ENCODE results near the gene SYCP2. TPM values are rescaled to one million over a fixed set of nuclear protein-coding genes. Genes with fewer than 3 reads are reported as not detected.

The SYCP2 gene
- total and polyA plus RNA-seq, 7 donors, result 0.29 to 1.1 (median 0.49) TPM

DNA sequence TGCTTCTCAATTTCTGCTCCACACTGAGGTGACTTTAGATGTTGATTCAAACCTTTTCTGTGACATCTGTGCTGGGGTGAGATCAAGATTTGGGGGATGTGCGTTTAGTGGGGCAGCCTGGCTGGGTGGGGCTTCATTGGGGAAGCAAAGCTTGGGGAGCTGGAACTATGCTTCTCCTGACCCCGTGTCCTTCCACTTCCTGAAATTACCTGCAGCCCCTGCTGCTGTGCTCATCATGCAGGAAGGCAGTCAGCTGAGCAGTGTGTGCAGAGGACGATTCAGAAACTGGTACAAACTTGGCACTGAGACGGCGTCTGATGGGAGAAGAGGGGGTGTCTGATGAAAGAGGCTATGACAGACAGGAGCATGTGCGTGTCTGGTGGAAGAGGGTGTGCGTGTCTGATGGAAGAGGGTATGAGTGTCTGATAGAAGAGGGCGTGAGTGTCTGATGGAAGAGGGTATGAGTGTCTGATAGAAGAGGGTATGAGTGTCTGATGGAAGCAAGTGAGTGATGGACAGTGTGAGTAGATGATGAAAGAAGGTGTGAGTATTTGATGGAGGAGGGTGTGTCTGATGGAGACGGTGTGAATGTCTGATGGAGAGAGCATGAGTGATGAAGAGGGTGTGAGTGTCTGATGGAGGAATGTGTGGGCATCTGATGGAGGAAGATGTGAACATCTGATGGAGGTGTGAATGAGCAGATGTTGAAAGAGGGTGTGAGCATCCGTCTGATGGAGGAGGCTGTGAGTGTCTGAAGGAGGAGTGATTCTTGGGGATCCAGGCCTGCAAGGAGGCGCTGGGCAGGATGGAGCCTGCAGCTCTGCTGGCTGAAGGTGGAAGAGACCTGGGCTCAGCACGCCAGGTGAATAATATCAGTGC is 103.4 kb downstream of the SYCP2 start:
- H3K36me3 ChIP-seq (ENCODE audit: insufficient read depth in 1 of 2, low read depth in 1 of 2), result no peaks in the 10 kb centered on the region
- peaks cover 0 to 28% (median 4%) of the 10 kb centered on the region in 3 donors for H3K27me3 ChIP-seq (ENCODE audit: insufficient read depth in 3 of 3, low read length in 2 of 3)
- H3K9me3 ChIP-seq, result no peaks in the 10 kb centered on the region
- 66 to 74% (median 67%) methylated on average over 12 of the region's 12 CpGs for WGBS, 3 donors
- no peak overlapping the region for H3K4me3 ChIP-seq
- intact Hi-C loops (cut with DNase I), result no loop called here
- H3K27ac ChIP-seq, result no peak overlapping the region
- DNase-seq (no peak), ATAC-seq (no peak)
- no peaks in the 10 kb centered on the region for H3K4me1 ChIP-seq
- TF ChIP-seq, protein P1, sequence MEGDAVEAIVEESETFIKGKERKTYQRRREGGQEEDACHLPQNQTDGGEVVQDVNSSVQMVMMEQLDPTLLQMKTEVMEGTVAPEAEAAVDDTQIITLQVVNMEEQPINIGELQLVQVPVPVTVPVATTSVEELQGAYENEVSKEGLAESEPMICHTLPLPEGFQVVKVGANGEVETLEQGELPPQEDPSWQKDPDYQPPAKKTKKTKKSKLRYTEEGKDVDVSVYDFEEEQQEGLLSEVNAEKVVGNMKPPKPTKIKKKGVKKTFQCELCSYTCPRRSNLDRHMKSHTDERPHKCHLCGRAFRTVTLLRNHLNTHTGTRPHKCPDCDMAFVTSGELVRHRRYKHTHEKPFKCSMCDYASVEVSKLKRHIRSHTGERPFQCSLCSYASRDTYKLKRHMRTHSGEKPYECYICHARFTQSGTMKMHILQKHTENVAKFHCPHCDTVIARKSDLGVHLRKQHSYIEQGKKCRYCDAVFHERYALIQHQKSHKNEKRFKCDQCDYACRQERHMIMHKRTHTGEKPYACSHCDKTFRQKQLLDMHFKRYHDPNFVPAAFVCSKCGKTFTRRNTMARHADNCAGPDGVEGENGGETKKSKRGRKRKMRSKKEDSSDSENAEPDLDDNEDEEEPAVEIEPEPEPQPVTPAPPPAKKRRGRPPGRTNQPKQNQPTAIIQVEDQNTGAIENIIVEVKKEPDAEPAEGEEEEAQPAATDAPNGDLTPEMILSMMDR (IDR thresholded peaks at IDR 0.05), result no peak

DNA sequence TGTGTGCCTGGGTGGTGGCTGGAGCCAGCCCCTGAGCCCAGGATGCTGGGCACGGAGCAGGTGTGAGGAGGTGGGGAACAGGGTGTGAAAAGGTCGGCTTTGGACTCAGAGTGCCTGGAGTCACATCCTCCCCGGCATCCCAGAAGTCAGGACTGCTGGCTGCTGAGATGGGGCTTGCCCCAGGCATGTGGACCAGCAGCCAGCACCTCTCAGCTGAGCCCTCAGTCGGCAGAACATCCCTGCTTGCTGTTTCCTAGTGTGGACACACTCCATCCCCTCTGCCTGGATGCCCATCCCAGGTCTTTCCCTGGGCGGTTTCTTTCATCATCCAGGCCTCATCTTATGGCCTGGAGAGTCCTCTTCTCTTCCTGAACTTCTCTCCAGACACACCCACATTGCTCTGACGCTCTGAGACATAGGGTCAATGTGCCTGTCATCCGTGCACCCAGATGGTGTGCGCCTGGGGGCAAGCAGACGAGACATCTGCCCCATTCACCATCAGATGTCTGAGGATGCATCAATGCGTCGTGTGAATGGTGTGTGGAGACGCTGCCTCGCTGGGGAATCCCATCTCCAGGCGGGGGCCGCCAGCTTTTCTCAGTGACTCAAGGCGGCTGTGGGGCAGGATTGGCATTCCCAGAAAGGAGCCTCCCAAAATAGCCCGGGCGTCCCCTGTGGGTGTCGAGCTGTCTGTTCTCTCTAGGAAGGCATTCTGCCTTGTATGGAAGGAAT is 104.2 kb downstream of the SYCP2 start:
- Histone ChIP-seq H3K27me3 (ENCODE audit: insufficient read depth in 3 of 3, low read length in 2 of 3) (peaks cover 0 to 20% (median 4%) of the 10 kb centered on the region in 3 donors), H3K4me1 (no peaks in the 10 kb centered on the region), H3K36me3 (ENCODE audit: insufficient read depth in 1 of 2, low read depth in 1 of 2) (no peaks in the 10 kb centered on the region), H3K4me3 (no peak overlapping the region), H3K27ac (no peak overlapping the region), H3K9me3 (no peaks in the 10 kb centered on the region)
- 73 to 82% (median 75%) methylated on average over 19 of the region's 19 CpGs for WGBS, 3 donors
- DNase-seq, result no peak
- intact Hi-C loops (cut with DNase I), result no loop called here
- TF ChIP-seq, protein P1 (IDR thresholded peaks at IDR 0.05), result no peak
- no peak for ATAC-seq

DNA sequence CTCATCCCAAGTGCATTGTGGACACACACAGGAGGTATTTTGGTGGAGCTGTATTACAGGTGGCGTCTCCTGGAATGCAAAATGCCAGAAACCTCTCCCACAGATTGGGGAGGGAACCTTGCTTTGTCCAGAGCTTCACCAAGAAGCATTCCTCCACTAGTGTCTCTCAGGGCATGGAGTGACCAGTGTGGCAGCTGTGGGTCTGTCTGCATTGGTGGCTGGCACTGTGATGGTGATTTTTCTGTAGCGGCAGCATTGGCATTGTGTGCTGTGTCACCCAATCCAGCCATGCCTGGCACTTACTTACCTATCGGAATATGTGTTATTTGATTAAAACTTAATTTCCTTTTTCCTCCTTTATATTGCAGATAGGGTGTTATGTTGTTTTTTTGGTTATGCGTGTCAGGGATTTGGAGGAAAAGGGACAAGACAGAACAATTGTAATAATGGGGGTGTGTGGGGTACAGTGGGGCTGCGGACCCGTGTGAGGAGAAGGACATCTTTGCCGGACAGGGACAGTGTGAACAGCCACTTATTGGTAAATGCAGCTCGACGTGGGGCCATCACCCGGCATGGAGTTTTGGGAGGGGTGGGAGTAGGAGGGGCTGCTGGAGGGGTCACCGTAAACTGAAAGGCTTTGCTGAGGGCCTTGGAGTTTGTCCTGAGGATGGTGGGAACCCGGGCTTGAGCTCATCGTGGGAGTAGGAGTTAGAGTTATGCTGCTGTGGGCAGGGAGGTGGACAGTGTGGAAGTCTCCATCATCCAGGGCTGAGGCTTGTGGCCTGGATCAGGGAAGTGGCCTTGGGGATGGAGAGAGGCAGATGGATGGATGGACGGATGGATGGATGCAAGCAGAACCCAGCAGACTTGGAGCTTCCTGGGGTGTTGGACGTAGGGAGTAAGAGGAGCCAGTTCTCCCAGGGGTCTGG is 105.0 kb downstream of the SYCP2 start:
- intact Hi-C loops (cut with DNase I), result no loop called here
- DNase-seq (no peak), ATAC-seq (no peak)
- Histone ChIP-seq H3K36me3 (ENCODE audit: insufficient read depth in 1 of 2, low read depth in 1 of 2) (no peaks in the 10 kb centered on the region), H3K4me3 (no peak overlapping the region), H3K4me1 (no peaks in the 10 kb centered on the region), H3K27ac (no peak overlapping the region), H3K27me3 (ENCODE audit: insufficient read depth in 3 of 3, low read length in 2 of 3) (peaks cover 0 to 18% (median 4%) of the 10 kb centered on the region in 3 donors), H3K9me3 (no peaks in the 10 kb centered on the region)
- TF ChIP-seq, protein P1 (IDR thresholded peaks at IDR 0.05), result no peak
- WGBS, 3 donors, result 88 to 89% (median 89%) methylated on average over 15 of the region's 15 CpGs

DNA sequence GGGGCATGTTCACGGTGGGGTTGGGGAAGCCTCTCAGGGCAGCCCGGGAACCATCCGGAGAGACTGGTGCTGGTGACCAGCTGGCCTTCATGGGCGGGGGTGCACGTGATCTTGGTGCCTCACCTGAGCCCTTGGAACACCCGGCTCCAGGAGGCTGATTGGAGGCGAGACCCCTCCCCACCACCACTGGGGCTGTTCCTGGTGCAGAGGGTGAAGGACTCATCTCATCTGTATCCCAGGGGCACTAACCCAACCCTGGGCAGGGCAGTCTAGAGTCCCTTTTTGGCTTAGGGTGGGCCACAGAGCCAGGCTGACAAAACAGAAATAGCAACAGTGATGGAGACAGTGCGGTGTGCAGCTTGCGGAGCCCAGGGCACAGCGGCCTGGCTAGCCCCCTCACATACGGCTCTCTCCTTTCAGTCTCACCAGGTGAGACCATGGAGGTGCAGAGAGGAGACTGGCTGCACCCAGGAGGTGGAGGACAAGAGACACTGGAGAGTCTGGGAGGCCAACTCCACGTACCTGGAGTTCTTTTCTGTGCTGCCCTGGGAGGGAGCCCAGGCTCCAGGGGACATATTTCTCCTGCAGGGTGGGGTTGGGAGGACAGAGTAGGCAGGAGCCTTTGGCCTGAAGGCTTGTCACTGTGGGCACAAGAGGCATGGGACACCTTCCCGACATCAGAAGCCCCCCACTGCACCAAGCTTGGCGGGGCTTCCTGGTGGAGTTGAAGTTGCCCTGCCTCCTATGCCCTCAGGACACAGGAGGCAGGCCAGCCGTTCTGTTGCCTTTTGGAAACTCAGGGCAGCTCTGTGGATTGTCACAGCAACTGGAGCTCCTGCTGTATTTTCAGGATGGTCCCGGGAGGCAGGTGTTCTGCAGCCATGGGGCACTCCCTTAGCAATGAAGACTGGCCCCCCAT is 106.0 kb downstream of the SYCP2 start:
- no peak for DNase-seq
- H3K36me3 ChIP-seq (ENCODE audit: insufficient read depth in 1 of 2, low read depth in 1 of 2), result no peaks in the 10 kb centered on the region
- peaks cover 0 to 22% (median 2%) of the 10 kb centered on the region in 3 donors for H3K27me3 ChIP-seq (ENCODE audit: insufficient read depth in 3 of 3, low read length in 2 of 3)
- H3K9me3 ChIP-seq, result no peaks in the 10 kb centered on the region
- TF ChIP-seq, protein P1 (IDR thresholded peaks at IDR 0.05), result no peak
- H3K27ac ChIP-seq, result no peak overlapping the region
- no peak for ATAC-seq
- no peaks in the 10 kb centered on the region for H3K4me1 ChIP-seq
- H3K4me3 ChIP-seq, result no peak overlapping the region
- intact Hi-C loops (cut with DNase I), result no loop called here
- WGBS, 3 donors, result 80 to 89% (median 86%) methylated on average over 16 of the region's 16 CpGs
